Measurements from ENCODE around the gene P2RY14. TPM values are rescaled to one million over a fixed set of nuclear protein-coding genes. Genes with fewer than 3 reads are reported as not detected.

Gene P2RY14
- total RNA-seq, 4 donors from 2014 or later = 5.8 to 21.2 (median 9.3) TPM

DNA sequence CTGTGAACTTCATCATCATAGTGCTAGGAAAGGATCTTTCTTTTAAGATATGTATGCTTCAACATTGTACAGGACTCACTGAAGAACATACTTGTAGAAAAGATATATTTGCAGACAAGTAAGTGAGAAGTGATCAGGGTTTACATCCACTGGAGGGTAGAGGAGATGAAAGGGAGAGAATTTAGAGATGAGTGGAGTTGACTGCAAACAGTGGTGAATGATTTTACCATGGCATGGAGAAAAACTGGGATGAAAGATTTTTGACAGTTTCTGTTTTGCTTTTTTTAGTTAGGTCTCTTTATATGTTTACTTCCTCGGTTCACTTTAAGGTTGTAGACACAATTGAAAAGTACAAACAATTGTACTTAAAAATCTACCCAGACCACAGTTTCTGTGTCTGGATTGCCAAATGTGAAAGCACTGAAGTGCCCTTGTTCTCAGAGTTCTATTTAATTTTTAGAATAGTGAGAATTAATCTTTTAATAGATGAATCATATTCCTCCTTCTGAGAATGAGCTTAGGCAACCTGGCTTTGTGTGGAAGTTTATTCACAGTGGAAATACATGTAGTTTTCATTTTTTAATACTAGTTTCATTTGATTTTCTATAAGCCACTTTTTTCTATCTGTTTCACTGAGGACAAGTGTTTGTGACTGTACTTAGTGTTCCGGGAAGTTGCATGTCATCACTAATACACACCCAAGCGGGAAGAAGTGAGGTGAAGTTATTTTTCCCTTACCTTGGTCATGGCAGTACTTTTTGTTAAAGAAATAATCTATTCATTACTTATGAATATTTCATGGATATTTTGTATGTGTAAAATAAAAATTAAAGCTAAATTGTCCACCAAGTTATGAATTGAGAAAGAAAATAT, 73.6 kb downstream of the P2RY14 start:
- TF ChIP-seq, protein P1, sequence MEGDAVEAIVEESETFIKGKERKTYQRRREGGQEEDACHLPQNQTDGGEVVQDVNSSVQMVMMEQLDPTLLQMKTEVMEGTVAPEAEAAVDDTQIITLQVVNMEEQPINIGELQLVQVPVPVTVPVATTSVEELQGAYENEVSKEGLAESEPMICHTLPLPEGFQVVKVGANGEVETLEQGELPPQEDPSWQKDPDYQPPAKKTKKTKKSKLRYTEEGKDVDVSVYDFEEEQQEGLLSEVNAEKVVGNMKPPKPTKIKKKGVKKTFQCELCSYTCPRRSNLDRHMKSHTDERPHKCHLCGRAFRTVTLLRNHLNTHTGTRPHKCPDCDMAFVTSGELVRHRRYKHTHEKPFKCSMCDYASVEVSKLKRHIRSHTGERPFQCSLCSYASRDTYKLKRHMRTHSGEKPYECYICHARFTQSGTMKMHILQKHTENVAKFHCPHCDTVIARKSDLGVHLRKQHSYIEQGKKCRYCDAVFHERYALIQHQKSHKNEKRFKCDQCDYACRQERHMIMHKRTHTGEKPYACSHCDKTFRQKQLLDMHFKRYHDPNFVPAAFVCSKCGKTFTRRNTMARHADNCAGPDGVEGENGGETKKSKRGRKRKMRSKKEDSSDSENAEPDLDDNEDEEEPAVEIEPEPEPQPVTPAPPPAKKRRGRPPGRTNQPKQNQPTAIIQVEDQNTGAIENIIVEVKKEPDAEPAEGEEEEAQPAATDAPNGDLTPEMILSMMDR (IDR thresholded peaks at IDR 0.05; ENCODE audit: low read depth) = no peak

DNA sequence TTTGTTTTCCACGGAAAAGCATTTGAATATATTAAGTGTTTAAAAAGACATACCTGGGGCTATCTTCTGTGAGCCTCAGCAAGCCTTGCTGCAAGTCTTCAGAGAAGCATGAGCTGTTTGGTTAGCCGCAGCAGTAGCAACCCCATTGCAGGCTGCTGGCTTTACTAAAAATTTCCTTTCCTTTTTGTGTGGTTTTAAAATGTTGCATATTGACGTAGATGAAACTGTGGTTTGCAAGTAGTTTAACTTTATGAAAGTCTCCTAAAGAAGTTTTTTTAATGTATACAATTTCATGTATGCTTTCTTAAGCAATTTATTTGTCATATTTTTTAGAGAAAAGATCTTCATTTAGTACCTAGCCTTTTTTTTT, 75.3 kb downstream of the P2RY14 start, which contains the start of gene GPR171:
Gene GPR171 (minus strand): TSS at position 166 of the 370 bp plus-strand sequence. CDS start 3,830 bp downstream, outside the sequence.
- TF ChIP-seq, protein P1 (IDR thresholded peaks at IDR 0.05; ENCODE audit: low read depth) = no peak

DNA sequence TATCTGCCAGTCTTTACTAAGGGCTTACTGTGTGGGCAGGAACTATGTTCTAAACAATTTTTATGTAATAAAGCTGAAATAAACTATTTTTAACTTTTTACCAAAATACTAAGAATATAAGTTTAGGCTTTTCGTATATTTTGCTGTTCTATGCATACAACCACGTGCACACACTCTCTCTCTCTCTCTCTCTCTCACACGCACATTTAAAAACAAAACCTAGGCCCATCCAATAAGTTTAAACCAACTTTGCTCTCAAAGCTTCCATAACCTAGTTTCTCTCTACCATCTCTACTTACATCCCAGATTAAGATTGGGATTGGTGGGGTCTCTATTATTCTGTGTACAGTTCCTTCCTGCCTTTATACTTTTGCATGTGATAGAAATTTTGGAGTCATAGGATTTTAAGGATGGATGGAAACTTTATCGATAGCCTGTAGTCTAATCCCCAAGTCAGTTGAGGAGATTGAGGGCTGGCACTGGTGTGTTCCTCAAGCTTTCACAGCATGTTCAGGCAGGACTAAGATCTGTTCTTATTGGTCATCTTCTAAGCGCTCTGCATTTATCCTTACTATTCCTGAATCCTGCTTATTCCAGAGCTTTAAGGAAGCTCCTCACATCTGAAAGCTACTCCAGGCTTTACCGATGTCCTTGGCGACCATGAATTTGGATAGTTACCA, 77.2 kb downstream of the P2RY14 start:
- TF ChIP-seq, protein P1 (IDR thresholded peaks at IDR 0.05; ENCODE audit: low read depth) = no peak

DNA sequence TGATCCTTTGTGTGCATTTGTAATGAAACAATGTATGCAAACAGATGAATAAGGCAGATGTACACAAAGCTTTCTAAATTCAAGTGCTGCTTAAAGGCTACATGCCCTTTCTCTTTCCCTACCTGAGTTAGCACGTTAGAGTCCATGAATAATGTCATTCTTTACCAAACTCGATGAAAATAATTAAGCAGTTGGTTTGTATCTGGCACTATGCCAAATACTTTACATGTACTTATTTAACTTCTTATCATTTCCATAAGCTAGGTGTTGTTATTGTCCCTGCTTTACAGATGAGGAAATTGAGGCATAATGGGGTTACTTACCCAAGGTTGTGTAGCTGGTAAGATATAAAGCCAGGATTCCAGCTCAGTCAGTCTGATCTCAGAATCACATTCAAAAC, 77.8 kb downstream of the P2RY14 start:
- TF ChIP-seq, protein P1 (IDR thresholded peaks at IDR 0.05; ENCODE audit: low read depth) = no peak

DNA sequence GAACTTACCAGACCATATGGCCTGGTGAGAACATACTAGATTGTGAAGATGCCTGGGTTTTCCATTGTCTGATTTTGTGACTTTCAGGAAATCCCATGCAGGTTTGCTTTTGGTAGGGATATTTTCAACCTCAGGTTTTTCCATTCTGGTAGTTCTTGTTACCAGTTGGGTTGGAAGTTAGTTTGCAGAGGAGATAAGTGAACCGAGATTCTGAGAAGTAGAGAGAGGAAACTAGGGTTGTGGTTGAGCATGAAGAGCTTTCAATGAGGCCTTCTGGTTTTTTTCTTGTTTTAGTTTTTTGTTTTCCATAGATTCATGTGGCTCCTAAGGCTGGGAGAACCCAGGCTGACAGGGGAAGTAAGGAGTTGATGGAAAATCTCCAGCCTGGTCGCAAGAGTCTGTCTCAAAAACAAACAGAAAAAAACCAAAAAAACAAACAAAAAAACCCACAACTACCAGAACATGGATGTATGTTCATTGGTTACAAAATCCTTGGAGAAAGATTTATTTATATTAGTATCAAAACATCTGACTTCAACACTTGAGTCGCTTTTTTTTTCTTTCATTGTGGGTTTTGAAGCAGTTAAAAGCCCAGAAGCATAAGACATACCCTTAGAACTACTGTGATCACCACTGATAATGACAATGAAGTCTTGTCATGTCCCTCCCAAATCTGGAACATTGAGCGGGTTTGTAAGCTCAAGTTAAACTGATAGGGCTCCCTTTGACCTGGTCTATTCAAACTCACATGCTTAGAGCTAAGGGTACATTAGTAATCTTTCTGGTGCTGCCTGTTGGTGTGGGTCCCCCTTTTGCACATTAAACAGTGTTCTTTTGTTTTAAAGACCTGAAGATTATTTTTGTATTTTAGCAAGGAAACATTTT, 78.5 kb downstream of the P2RY14 start:
- TF ChIP-seq, protein P1 (IDR thresholded peaks at IDR 0.05; ENCODE audit: low read depth) = no peak

DNA sequence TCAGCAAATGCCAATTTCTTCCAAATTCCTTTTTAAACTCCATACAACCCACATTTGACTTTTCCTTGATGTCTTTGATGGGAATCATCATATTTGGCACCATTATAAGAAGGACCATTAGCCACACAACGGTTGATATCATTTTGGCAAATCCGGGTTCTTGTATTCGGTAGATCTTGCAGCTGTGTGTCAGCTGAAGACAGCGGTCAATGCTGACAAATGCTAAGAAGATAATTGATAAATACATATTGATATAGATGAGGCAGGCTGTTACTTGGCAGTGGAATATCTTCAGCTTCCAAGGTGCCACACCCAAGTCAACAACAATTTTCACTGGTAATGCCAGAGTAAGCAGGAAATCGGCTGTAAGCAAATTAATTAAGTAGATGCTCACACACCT, 79.5 kb downstream of the P2RY14 start:
- TF ChIP-seq, protein P1 (IDR thresholded peaks at IDR 0.05; ENCODE audit: low read depth) = no peak
